A549 (cell line): Measurements from ENCODE around the gene TSHB. TPM values are rescaled to one million over a fixed set of nuclear protein-coding genes. Genes with fewer than 3 reads are reported as not detected.

Source experiments
- ATAC-seq, 2 experiments: fragments of 200-7000 bp in 1 of 2; fragments of >200 bp in 1 of 2; cut with Nextera tagmentation in 1 of 2; cut with Tn5 transposase in 1 of 2; 3 replicates each; pipeline versions ENCODE4 v1.8.0 to v1.9.1; 2018 to 2020; ENCODE audit warnings: mild to moderate bottlenecking in 1 of 2, moderate library complexity in 1 of 2
- CTCF ChIA-PET: fragments of 300-600 bp; sonication (Branson Sonifier 250); formaldehyde crosslinking; extraction: SDS; loops from one replicate; lab custom pipeline; 2021; ENCODE audit warnings: antibody characterized with exemption, inconsistent platforms; lab: Yijun Ruan, JAX
- POLR2A ChIA-PET: fragments of 350-600 bp; formaldehyde crosslinking; extraction: SDS; loops from one replicate; lab custom pipeline; 2021; ENCODE audit warnings: antibody characterized with exemption, inconsistent platforms; lab: Yijun Ruan, JAX
- DNase-seq, 2 experiments: peaks; one replicate each; pipeline versions ENCODE4 v3.0.0 to v3.0.0-alpha.2; 2011 to 2016; ENCODE audit warnings: low read depth in 1 of 2, low spot score in 1 of 2
- FAIRE-seq: peaks from 2 replicates; lab custom pipeline; 2011; peaks lifted over from hg19 to GRCh38; lab: Jason Lieb, UNC
- H3K27ac ChIP-seq, 2 experiments: fragments of >200 bp; sonication (Bioruptor Twin); formaldehyde crosslinking; 3 replicates each; pipeline ENCODE4 v1.5.1; 2016 to 2017
- H3K4me1 ChIP-seq: fragments of >200 bp; sonication (Bioruptor Twin); formaldehyde crosslinking; 3 replicates; pipeline ENCODE4 v1.6.1; 2016
- H3K4me2 ChIP-seq: fragments of >200 bp; sonication (Bioruptor Twin); formaldehyde crosslinking; 3 replicates; pipeline ENCODE4 v1.6.1; 2016
- H3K4me3 ChIP-seq: fragments of >200 bp; sonication (Bioruptor Twin); formaldehyde crosslinking; 3 replicates; pipeline ENCODE4 v1.5.1; 2016
- H3K9me3 ChIP-seq: fragments of >200 bp; sonication (Bioruptor Twin); formaldehyde crosslinking; 3 replicates; pipeline ENCODE4 v1.6.1; 2016
- CHD2 ChIP-seq: fragments of 150-350 bp; IDR thresholded peaks from 2 replicates; pipeline ENCODE4 v1.6.1; 2014; ENCODE audit warnings: low read length; ENCODE audit not compliant: partially characterized antibody
- CHD4 ChIP-seq: fragments of 200-600 bp; sonication (generic); IDR thresholded peaks from 2 replicates; pipeline ENCODE4 v1.6.1; 2016; ENCODE audit warnings: antibody characterized with exemption, mild to moderate bottlenecking, borderline replicate concordance
- EHF ChIP-seq: fragments of 250-450 bp; sonication (Bioruptor Pico); IDR thresholded peaks from 2 replicates; pipeline ENCODE4 v1.5.0; 2020; ENCODE audit warnings: mild to moderate bottlenecking
- EHMT2 ChIP-seq: fragments of 200-600 bp; sonication (generic); IDR thresholded peaks from 2 replicates; pipeline ENCODE4 v1.6.1; 2016; ENCODE audit warnings: antibody characterized with exemption, low read depth, mild to moderate bottlenecking, moderate library complexity
- ESRRA ChIP-seq: fragments of 150-350 bp; IDR thresholded peaks from 2 replicates; pipeline ENCODE4 v1.6.1; 2014; ENCODE audit warnings: mild to moderate bottlenecking, low read length, borderline replicate concordance
- HOXB13 ChIP-seq: fragments of 250-450 bp; sonication (Bioruptor Pico); IDR thresholded peaks from 2 replicates; pipeline ENCODE4 v1.5.0; 2020; ENCODE audit warnings: low read depth, mild to moderate bottlenecking, moderate library complexity
- JUNB ChIP-seq: fragments of >200 bp; sonication (Bioruptor Twin); formaldehyde crosslinking; IDR thresholded peaks from 2 replicates; pipeline ENCODE4 v1.6.1; 2016
- KDM1A ChIP-seq: fragments of 200-600 bp; sonication (generic); IDR thresholded peaks from 2 replicates; pipeline ENCODE4 v1.6.1; 2016; ENCODE audit warnings: low read depth, mild to moderate bottlenecking
- KDM5A ChIP-seq: fragments of 200-600 bp; sonication (generic); IDR thresholded peaks from 2 replicates; pipeline ENCODE4 v1.6.1; 2016; ENCODE audit warnings: antibody characterized with exemption, mild to moderate bottlenecking
- NFE2L2 ChIP-seq: fragments of 150-350 bp; conservative IDR thresholded peaks from 2 replicates; pipeline ENCODE4 v1.6.1; 2014; ENCODE audit warnings: low read length
- NPAS2 ChIP-seq: fragments of 250-450 bp; sonication (Bioruptor Pico); IDR thresholded peaks from 2 replicates; pipeline ENCODE4 v1.8.0; 2022; ENCODE audit warnings: mild to moderate bottlenecking, moderate library complexity, borderline replicate concordance
- NR3C1 ChIP-seq: fragments of >200 bp; sonication (Bioruptor Twin); formaldehyde crosslinking; IDR thresholded peaks from 3 replicates; pipeline ENCODE4 v1.6.1; 2017
- POLR2AphosphoS2 ChIP-seq: conservative IDR thresholded peaks from 2 replicates; pipeline ENCODE4 v1.6.1; 2012; ENCODE audit warnings: low read length, improper control_type of control experiment, inconsistent platforms
- RARB ChIP-seq: fragments of 250-450 bp; sonication (Bioruptor Pico); IDR thresholded peaks from 2 replicates; pipeline ENCODE4 v1.8.0; 2021; ENCODE audit warnings: mild to moderate bottlenecking, moderate library complexity
- RCOR1 ChIP-seq: fragments of 150-350 bp; IDR thresholded peaks from 2 replicates; pipeline ENCODE4 v1.6.1; 2014; ENCODE audit warnings: antibody characterized with exemption, low read length, low read depth
- RFX5 ChIP-seq: fragments of 450-650 bp; IDR thresholded peaks from 2 replicates; pipeline ENCODE4 v1.7.1; 2014; ENCODE audit warnings: antibody characterized with exemption, mild to moderate bottlenecking, moderate library complexity
- TP53 ChIP-seq: fragments of 250-450 bp; sonication (Bioruptor Pico); IDR thresholded peaks from 2 replicates; pipeline ENCODE4 v1.5.0; 2021; ENCODE audit warnings: mild to moderate bottlenecking, moderate library complexity
- ZSCAN20 ChIP-seq: fragments of 250-450 bp; sonication (Bioruptor Pico); IDR thresholded peaks from 2 replicates; pipeline ENCODE4 v1.8.0; 2022; ENCODE audit warnings: mild to moderate bottlenecking, moderate library complexity
- WGBS: methylation state at CpG from one replicate; pipeline ENCODE4 v1.1.6; 2017; ENCODE audit errors: missing lambda C conversion rate; 5-methylcytosine and 5-hydroxymethylcytosine counted together
- polyA plus RNA-seq, 4 experiments: library from polyadenylated mRNA; depleted of rRNA in 3 of 4; stranded (reverse); fragments of >200 nt; fragmentation: RNase III in 1 of 4; extraction: RNeasy Plus Mini Kit Qiagen cat#74134 plus additional on column Dnase treatment in 1 of 4; gene quantifications; 2 replicates in 3 of 4; 3 replicates in 1 of 4; pipeline ENCODE4 v1.2.3, GENCODE V29; 2011 to 2017
- TF ChIP-seq, protein P1 (sequence below): fragments of 200-600 bp; sonication (generic); IDR thresholded peaks from 2 replicates; pipeline ENCODE4 v1.6.1; 2016; ENCODE audit warnings: antibody characterized with exemption, mild to moderate bottlenecking, moderate library complexity
- TF ChIP-seq, protein P2 (sequence below): fragments of >200 bp; sonication (Bioruptor Twin); formaldehyde crosslinking; IDR thresholded peaks from 2 replicates; pipeline ENCODE4 v1.6.1; 2016
- TF ChIP-seq, protein P3 (sequence below): fragments of 250-450 bp; sonication (Bioruptor Pico); IDR thresholded peaks from 2 replicates; pipeline ENCODE4 v1.5.0; 2020; ENCODE audit warnings: low read depth, mild to moderate bottlenecking, moderate library complexity
- TF ChIP-seq, protein P4 (sequence below): IDR thresholded peaks from 2 replicates; pipeline ENCODE4 v1.6.1; 2012; ENCODE audit warnings: low read depth, borderline replicate concordance

TSHB gene
- polyA plus RNA-seq, 2 of the 4 experiments (the other 2 are of a cell fraction): not detected

DNA sequence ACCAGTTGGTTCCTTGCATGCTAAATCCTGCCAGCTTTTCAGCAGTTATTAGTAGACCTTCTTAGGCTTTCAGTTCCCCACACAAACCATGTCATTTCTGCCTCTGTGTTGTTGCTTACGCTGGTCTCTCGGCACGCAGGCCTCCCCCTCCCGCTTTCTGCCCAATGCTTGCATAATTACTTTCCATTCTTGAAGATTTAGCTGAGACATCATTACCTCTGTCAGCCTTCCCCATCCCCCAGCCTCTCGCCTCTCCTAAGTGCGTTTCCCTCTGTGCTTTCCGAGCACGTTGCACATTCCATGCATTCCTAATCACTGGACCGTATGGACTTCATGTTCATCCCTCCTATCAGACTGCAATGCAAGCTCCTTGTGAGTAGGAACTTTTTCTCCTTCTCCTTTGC is 26.8 kb downstream of the TSHB start:
- ChIA-PET CTCF (interaction anchor here (1.2 to 2.1 kb wide), 2 partner anchors 48 to 56 kb away, joined by 3 to 4 read pairs; no protein-coding TSS in a partner anchor), POLR2A (no interaction called here)
- DNase-seq (no peak), FAIRE-seq (no peak), ATAC-seq (no peak)
- Histone ChIP-seq H3K27ac (no peak overlapping the region), H3K4me3 (no peak overlapping the region), H3K4me2 (no peak overlapping the region), H3K4me1 (no peaks in the 10 kb centered on the region), H3K9me3 (no peaks in the 10 kb centered on the region)
- 71% methylated on average over 9 of the region's 9 CpGs for WGBS
- no peak for TF ChIP-seq TP53
- TF ChIP-seq, protein P1, sequence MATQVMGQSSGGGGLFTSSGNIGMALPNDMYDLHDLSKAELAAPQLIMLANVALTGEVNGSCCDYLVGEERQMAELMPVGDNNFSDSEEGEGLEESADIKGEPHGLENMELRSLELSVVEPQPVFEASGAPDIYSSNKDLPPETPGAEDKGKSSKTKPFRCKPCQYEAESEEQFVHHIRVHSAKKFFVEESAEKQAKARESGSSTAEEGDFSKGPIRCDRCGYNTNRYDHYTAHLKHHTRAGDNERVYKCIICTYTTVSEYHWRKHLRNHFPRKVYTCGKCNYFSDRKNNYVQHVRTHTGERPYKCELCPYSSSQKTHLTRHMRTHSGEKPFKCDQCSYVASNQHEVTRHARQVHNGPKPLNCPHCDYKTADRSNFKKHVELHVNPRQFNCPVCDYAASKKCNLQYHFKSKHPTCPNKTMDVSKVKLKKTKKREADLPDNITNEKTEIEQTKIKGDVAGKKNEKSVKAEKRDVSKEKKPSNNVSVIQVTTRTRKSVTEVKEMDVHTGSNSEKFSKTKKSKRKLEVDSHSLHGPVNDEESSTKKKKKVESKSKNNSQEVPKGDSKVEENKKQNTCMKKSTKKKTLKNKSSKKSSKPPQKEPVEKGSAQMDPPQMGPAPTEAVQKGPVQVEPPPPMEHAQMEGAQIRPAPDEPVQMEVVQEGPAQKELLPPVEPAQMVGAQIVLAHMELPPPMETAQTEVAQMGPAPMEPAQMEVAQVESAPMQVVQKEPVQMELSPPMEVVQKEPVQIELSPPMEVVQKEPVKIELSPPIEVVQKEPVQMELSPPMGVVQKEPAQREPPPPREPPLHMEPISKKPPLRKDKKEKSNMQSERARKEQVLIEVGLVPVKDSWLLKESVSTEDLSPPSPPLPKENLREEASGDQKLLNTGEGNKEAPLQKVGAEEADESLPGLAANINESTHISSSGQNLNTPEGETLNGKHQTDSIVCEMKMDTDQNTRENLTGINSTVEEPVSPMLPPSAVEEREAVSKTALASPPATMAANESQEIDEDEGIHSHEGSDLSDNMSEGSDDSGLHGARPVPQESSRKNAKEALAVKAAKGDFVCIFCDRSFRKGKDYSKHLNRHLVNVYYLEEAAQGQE: no peak
- TF ChIP-seq, protein P2, sequence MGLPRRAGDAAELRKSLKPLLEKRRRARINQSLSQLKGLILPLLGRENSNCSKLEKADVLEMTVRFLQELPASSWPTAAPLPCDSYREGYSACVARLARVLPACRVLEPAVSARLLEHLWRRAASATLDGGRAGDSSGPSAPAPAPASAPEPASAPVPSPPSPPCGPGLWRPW: no peak
- no peak for TF ChIP-seq CHD2

DNA sequence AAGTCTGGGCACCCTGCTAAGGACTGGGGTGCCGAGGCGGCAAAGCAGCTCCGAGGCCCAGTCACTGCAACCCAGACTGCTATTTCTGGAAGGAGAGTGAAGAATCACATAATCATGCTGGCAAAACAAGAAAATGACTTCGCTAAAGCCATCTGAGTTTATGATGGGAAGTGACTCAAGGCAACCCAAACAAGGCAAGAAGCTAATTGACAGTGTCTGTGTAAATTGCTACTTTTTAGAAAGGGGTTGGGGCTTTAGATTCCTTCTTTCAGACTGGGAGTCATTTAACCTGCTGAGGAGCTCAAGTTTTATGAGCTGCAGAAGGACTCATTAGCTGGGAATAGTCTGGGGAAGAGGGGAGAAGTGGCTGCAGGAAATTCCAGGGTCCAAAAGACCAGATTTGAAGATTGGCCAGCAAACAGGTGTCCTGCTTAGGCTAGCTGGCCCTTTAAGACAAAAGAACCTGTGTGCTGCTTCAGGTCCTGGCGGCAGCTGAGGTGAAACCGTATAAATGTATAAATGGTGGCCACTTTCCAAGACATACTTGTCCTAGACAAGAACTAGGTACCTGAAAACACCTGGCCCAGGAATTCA is 28.1 kb downstream of the TSHB start:
- no peaks in the 10 kb centered on the region for H3K4me1 ChIP-seq
- ChIA-PET CTCF (interaction anchor here (1.2 to 2.1 kb wide), 2 partner anchors 47 to 54 kb away, joined by 3 to 4 read pairs; no protein-coding TSS in a partner anchor), POLR2A (no interaction called here)
- no peak overlapping the region for H3K27ac ChIP-seq
- DNase-seq (no peak), FAIRE-seq (no peak), ATAC-seq (no peak)
- no peak overlapping the region for H3K4me3 ChIP-seq
- 62% methylated on average over 4 of the region's 6 CpGs for WGBS
- TF ChIP-seq ESRRA (no peak), RARB (CRISPR knock-in tag) (no peak), KDM1A (no peak), EHMT2 (no peak), POLR2AphosphoS2 (no peak), KDM5A (no peak), CHD4 (no peak), RCOR1 (no peak), EHF (CRISPR knock-in tag) (no peak), NR3C1 (no peak), HOXB13 (no peak), JUNB (no peak), RFX5 (no peak), TP53 (no peak), ZSCAN20 (no peak), NFE2L2 (no peak), NPAS2 (no peak)
- TF ChIP-seq, protein P3, sequence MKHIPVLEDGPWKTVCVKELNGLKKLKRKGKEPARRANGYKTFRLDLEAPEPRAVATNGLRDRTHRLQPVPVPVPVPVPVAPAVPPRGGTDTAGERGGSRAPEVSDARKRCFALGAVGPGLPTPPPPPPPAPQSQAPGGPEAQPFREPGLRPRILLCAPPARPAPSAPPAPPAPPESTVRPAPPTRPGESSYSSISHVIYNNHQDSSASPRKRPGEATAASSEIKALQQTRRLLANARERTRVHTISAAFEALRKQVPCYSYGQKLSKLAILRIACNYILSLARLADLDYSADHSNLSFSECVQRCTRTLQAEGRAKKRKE: no peak
- TF ChIP-seq, protein P4, sequence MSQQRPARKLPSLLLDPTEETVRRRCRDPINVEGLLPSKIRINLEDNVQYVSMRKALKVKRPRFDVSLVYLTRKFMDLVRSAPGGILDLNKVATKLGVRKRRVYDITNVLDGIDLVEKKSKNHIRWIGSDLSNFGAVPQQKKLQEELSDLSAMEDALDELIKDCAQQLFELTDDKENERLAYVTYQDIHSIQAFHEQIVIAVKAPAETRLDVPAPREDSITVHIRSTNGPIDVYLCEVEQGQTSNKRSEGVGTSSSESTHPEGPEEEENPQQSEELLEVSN: no peak
- TF ChIP-seq, protein P2: no peak
- H3K9me3 ChIP-seq: no peaks in the 10 kb centered on the region
- no peak overlapping the region for H3K4me2 ChIP-seq
